ENCODE results near the gene PLPP7.
A peak's percentile ranks its signal among the peaks of the same experiment; 100 is the strongest.
"Not testable (repeated sequence)": the region's sequence is repeated elsewhere in the genome, so short reads cannot be mapped to it uniquely, and the experiment has no call there.

PLPP7 gene

DNA sequence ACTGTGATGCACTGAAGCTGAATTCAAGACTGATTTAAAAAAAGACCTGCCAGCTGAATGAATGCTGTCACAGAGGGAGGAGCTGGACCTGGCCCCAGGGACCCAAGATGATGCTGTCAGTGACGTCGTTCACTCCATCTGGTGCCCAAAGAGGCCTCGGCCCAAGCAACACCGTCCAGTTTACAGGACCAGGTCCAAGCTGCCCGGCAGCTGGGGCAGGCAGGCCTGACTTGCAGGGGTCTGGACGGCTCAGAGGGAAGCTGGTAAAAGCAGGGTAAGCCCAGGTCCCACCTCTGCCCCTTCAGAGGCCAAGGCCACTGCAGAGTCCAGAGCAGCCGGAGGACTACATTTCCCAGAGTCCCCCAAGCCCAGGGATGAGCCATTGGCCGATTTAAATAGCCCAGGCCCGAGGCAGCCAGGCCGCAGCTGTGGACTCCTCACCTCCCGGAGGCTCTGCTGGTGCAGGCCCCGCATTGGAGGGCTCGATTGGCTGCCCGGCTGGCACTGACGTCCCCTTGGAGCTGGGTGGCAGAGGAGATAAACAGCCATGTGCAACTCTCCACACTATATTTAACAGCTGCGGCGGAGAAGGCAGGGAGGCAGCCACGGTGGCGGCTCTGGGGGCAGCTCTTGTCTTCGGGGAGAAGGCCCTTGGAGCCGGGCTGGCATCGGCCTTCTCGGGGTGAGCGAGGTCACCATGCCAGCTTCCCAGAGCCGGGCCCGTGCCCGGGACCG, at the start of gene PLPP7:
TSS of gene PLPP7 (plus strand) at position 423 of the 735 bp plus-strand sequence. CDS start at position 698, 275 bp downstream.
- H3K4me3 ChIP-seq (replicated peaks; ENCODE audit: low read depth, low read length) = peak within 1 kb of the TSS; percentile 43
- TF ChIP-seq, protein P1, sequence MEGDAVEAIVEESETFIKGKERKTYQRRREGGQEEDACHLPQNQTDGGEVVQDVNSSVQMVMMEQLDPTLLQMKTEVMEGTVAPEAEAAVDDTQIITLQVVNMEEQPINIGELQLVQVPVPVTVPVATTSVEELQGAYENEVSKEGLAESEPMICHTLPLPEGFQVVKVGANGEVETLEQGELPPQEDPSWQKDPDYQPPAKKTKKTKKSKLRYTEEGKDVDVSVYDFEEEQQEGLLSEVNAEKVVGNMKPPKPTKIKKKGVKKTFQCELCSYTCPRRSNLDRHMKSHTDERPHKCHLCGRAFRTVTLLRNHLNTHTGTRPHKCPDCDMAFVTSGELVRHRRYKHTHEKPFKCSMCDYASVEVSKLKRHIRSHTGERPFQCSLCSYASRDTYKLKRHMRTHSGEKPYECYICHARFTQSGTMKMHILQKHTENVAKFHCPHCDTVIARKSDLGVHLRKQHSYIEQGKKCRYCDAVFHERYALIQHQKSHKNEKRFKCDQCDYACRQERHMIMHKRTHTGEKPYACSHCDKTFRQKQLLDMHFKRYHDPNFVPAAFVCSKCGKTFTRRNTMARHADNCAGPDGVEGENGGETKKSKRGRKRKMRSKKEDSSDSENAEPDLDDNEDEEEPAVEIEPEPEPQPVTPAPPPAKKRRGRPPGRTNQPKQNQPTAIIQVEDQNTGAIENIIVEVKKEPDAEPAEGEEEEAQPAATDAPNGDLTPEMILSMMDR (IDR thresholded peaks at IDR 0.05; ENCODE audit: insufficient read depth, low read length, poor library complexity, severe bottlenecking) = no peak
- no peaks in the 10 kb centered on the region for H3K27me3 ChIP-seq (replicated peaks; ENCODE audit: control insufficient read depth, insufficient read depth, low read length)
- DNase-seq (ENCODE audit: extremely low read depth, insufficient read length) = no peak
- H3K36me3 ChIP-seq (ENCODE audit: control insufficient read depth, insufficient read depth, low read length) = no peaks in the 10 kb centered on the region

DNA sequence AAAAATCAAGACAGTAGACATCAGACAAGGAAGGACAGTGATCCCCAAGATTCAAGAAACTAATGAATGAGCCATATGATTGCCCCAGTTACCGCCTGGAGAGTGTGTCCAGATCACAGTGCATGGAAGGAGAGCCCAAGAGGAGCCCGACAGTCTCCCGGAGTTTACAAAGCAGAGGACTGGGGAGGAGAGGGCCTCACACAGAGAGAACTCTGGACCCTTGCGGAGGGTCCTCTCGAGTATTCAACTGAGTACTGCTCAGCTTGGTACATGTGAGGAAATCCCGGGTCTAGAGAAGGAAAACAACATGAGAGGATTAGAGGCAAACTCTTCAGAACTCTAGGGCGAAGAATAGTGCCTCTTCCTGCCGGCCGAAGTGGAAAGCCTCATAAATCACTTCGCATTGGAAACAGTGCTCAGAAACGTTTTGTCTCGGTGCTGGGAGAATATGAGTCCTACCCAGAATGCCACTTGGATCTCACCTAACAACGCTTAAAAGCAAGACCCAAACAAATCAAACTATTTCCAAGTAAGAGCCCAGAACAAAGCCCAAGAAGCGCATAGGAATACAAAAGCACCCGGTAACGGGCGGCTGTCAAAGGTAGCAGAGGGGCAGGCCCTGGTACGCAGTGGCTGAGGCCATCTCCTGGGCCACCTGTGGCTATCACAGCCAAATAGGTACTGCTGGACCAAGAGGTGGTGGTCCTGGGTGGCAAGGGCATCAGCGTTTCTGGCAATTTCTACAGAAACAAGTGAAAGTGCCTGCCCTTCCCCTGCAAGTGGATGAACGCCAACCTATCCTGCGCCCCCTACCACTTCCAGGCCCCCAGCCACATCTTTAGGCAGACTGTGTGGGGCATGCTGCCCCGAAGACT, 49.2 kb upstream of the PLPP7 start:
- no peaks in the 10 kb centered on the region for H3K27me3 ChIP-seq (replicated peaks; ENCODE audit: control insufficient read depth, insufficient read depth, low read length)
- no peak for DNase-seq (ENCODE audit: extremely low read depth, insufficient read length)
- H3K4me3 ChIP-seq (replicated peaks; ENCODE audit: low read depth, low read length) = no peak overlapping the region
- TF ChIP-seq, protein P1 (IDR thresholded peaks at IDR 0.05; ENCODE audit: insufficient read depth, low read length, poor library complexity, severe bottlenecking) = no peak
- no peaks in the 10 kb centered on the region; the same call in 1 of the 2 replicates for H3K36me3 ChIP-seq (ENCODE audit: control insufficient read depth, insufficient read depth, low read length)

DNA sequence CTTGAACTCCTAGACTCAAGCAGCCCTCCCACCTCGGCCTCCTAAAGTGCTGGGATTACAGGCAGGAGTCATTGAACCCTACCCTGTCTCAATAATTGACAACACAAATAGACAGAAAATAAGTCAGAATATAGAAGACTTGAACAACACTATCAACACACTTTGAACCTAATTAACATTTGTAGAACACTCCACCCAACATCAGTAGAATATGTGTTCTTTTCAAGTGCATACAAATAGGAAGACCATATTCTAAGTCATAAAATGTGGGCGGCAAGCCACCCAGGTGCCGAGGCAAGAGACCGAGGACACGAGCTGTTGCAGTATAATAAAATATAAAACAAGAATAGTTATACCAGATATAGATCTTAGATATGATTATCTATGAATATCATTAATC, 45.2 kb upstream of the PLPP7 start:
- not testable (repeated sequence) for H3K36me3 ChIP-seq (ENCODE audit: control insufficient read depth, insufficient read depth, low read length); H3K27me3 ChIP-seq (replicated peaks; ENCODE audit: control insufficient read depth, insufficient read depth, low read length)

DNA sequence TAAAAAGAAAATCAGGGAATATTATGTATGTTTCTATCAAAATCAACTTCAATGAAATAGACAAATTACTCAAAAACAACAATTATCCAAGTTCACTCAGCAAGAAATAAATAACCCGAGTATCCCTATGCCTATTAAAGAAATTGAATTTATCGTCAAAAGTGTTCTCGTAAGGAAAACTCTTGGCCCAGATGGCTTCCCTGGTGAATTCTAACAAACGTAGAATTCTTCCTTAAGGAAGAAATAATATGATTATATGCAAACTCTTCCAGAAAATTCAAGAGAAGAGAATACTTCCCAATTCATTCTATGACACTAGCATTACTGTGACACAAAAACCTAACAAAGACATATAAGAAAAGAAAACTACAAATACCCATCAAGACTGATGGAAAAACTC, 42.9 kb upstream of the PLPP7 start:
- Histone ChIP-seq H3K27me3 (replicated peaks; ENCODE audit: control insufficient read depth, insufficient read depth, low read length) (no peaks in the 10 kb centered on the region), H3K4me3 (replicated peaks; ENCODE audit: low read depth, low read length) (no peak overlapping the region), H3K36me3 (ENCODE audit: control insufficient read depth, insufficient read depth, low read length) (no peaks in the 10 kb centered on the region)
- TF ChIP-seq, protein P1 (IDR thresholded peaks at IDR 0.05; ENCODE audit: insufficient read depth, low read length, poor library complexity, severe bottlenecking) = no peak
- DNase-seq (ENCODE audit: extremely low read depth, insufficient read length) = no peak

More for the DNA sequence above, 45.2 kb upstream of the PLPP7 start:
- not testable (repeated sequence) for H3K4me3 ChIP-seq (replicated peaks; ENCODE audit: low read depth, low read length); DNase-seq (ENCODE audit: extremely low read depth, insufficient read length)

DNA sequence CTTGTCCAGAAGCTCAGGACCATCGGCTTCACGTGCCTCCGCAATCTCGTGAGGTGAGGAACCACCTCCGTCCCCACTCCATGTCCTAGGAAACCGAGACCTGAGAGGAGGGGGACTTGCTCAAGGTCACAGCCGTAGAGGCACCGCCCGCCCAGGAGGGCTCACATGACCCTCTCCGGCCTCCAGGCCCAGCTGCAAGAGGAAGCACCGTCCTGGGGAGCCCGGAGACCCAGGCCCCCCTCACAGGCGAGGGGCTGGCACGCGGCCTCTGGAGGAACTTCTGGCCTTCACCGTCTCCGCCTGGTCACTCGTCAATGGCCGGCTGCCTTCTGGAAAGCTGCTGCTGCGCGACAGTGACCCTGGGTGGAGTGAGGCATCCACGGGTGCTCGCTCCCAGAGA, 37.4 kb upstream of the PLPP7 start:
- DNase-seq (ENCODE audit: extremely low read depth, insufficient read length) = no peak

More for the DNA sequence above, 37.4 kb upstream of the PLPP7 start:
- Histone ChIP-seq H3K27me3 (replicated peaks; ENCODE audit: control insufficient read depth, insufficient read depth, low read length) (no peaks in the 10 kb centered on the region), H3K4me3 (replicated peaks; ENCODE audit: low read depth, low read length) (peak overlapping the region; percentile 52), H3K36me3 (ENCODE audit: control insufficient read depth, insufficient read depth, low read length) (no peaks in the 10 kb centered on the region)
- TF ChIP-seq, protein P1 (IDR thresholded peaks at IDR 0.05; ENCODE audit: insufficient read depth, low read length, poor library complexity, severe bottlenecking) = no peak
